Karpas-422 (cell line): ENCODE results near the gene C1QL4. TPM values are rescaled to one million over a fixed set of nuclear protein-coding genes. Genes with fewer than 3 reads are reported as not detected.
"Not testable (repeated sequence)": the region's sequence is repeated elsewhere in the genome, so short reads cannot be mapped to it uniquely, and the experiment has no call there.

Experiments
- DNase-seq: peaks from one replicate; pipeline ENCODE4 v3.0.0-alpha.2; 2015
- H2AFZ ChIP-seq: fragments of 200-600 bp; sonication (generic); 2 replicates; pipeline ENCODE4 v1.6.1; 2014; ENCODE audit warnings: antibody characterized with exemption, low read length, mixed read lengths
- H3K27ac ChIP-seq: fragments of 200-600 bp; sonication (generic); 2 replicates; pipeline ENCODE4 v1.5.1; 2014; ENCODE audit warnings: mild to moderate bottlenecking, low read length, moderate library complexity
- H3K27me3 ChIP-seq: fragments of 200-600 bp; sonication (generic); 2 replicates; pipeline ENCODE4 v1.6.1; 2014; ENCODE audit warnings: low read length, mixed read lengths
- H3K36me3 ChIP-seq: fragments of 200-600 bp; sonication (generic); 2 replicates; pipeline ENCODE4 v1.6.1; 2014; ENCODE audit warnings: low read length, mixed read lengths; ENCODE audit not compliant: insufficient read depth
- H3K4me1 ChIP-seq: fragments of 200-600 bp; sonication (generic); 2 replicates; pipeline ENCODE4 v1.6.1; 2014; ENCODE audit warnings: mild to moderate bottlenecking, low read length, mixed read lengths
- H3K4me2 ChIP-seq: fragments of 200-600 bp; sonication (generic); 2 replicates; pipeline ENCODE4 v1.6.1; 2014; ENCODE audit warnings: low read length, low read depth, mild to moderate bottlenecking; ENCODE audit not compliant: poor library complexity, severe bottlenecking
- H3K4me3 ChIP-seq: fragments of 200-600 bp; sonication (generic); 2 replicates; pipeline ENCODE4 v1.5.1; 2014; ENCODE audit warnings: mild to moderate bottlenecking, antibody characterized with exemption, low read length, mixed read lengths
- H3K79me2 ChIP-seq: fragments of 200-600 bp; sonication (generic); 2 replicates; pipeline ENCODE4 v1.6.1; 2014; ENCODE audit warnings: mild to moderate bottlenecking, low read length, mixed read lengths
- H3K9ac ChIP-seq: fragments of 200-600 bp; sonication (generic); 2 replicates; pipeline ENCODE4 v1.6.0; 2014; ENCODE audit warnings: low read length
- H3K9me2 ChIP-seq: fragments of 200-600 bp; sonication (generic), shearing (Covaris generic); replicated peaks from 2 replicates; pipeline ENCODE4 v1.6.0; 2014; ENCODE audit warnings: mild to moderate bottlenecking, low read length, moderate library complexity; ENCODE audit not compliant: insufficient read depth
- H3K9me3 ChIP-seq: fragments of 300-700, 200-600 bp; sonication (generic); 2 replicates; pipeline ENCODE4 v1.6.1; 2014; ENCODE audit warnings: low read length, mixed read lengths
- H4K20me1 ChIP-seq: fragments of 200-600 bp; sonication (generic); 2 replicates; pipeline ENCODE4 v1.6.1; 2014; ENCODE audit warnings: mild to moderate bottlenecking, antibody characterized with exemption, low read length, low read depth; ENCODE audit not compliant: insufficient read depth
- total RNA-seq: library from RNA; depleted of rRNA; stranded (reverse); fragments of >200 nt; shearing (Covaris generic); gene quantifications from 2 replicates; pipeline ENCODE4 v1.2.3, GENCODE V29; 2014; ENCODE audit warnings: low replicate concordance; rRNA removed

Gene C1QL4
- total RNA-seq = not detected in 2 replicates

DNA sequence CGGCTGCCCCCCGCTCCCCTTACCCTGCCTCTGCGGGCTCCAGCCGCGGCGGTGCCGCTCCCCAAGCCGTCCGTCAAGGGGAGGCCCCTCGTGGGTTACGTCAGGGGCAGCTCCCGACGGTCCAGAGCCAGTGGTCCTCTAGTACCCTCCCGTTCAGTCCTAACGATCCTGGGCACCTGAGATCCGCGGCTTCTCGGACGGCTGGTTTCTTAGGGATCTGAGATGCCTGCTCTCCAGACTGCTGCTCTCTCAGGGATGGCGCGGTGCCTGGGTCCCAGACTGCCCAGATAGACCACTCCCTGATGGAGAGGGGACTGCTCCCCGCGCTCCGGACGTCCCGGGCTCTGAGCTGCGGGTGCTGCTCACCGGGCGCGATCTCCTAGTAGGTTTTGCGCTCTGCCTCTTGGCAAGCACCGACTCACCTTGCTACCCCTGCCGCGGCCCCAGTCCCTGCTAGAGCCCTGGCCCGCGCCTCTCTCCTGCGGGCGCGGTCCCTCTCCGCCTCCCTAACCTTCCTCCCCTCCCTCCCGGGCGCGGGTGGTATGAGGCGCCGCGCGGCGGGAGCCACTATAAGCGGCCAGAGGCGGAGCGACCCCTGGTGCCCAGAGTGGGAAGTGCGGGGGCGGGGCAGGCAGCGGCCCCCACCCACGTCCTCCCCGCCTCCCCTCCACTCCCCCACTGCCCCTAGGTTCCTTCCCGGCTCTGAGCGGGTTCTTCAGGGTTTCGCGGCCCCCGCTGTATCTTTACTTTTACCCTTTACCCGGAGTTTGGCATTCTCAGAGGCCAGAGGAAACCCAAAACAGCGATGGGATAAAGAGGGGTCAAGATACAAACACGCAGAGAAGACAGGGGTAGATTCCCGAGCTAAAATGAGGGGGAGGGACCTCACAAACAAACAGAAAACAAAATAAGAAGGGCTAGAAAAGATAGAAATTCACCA is at the start of gene C1QL4:
C1QL4 (minus strand) TSS at position 544 of the 940 bp plus-strand sequence. CDS start 711 bp downstream, outside the sequence.
- no peaks in the 10 kb centered on the region for H3K36me3 ChIP-seq
- H4K20me1 ChIP-seq = no peaks in the 10 kb centered on the region
- peak within 1 kb of the TSS; percentile 44; the same call in 1 of the 2 replicates for H3K4me3 ChIP-seq
- no peak within 1 kb of the TSS for H3K27ac ChIP-seq
- peak within 1 kb of the TSS; percentile 50 for H3K9ac ChIP-seq
- H3K9me2 ChIP-seq = no peaks in the 10 kb centered on the region
- no peaks in the 10 kb centered on the region for H3K79me2 ChIP-seq
- H3K4me1 ChIP-seq = peaks cover 11% of the 10 kb centered on the region
- DNase-seq = peak; percentile 90
- peak within 1 kb of the TSS; percentile 89; the same call in 1 of the 2 replicates for H2AFZ ChIP-seq
- H3K9me3 ChIP-seq = no peaks in the 10 kb centered on the region
- H3K27me3 ChIP-seq = no peaks in the 10 kb centered on the region
- peak within 1 kb of the TSS; percentile 57 for H3K4me2 ChIP-seq

- not testable (repeated sequence) for H3K4me3 ChIP-seq, H3K4me1 ChIP-seq, H3K27me3 ChIP-seq, DNase-seq, H3K9ac ChIP-seq, H2AFZ ChIP-seq, H3K27ac ChIP-seq, H3K9me3 ChIP-seq, H3K9me2 ChIP-seq, H3K4me2 ChIP-seq
- peaks cover 95% of the 10 kb centered on the region for H3K79me2 ChIP-seq
- peaks cover 14% of the 10 kb centered on the region; the same call in 1 of the 2 replicates for H4K20me1 ChIP-seq
- peaks cover 11% of the 10 kb centered on the region for H3K36me3 ChIP-seq
These were observed 43.2 kb upstream of the C1QL4 start for GRCh38 chr12:49380184-49380583.

- Histone ChIP-seq H3K27ac (no peak overlapping the region), H3K36me3 (peaks cover 11% of the 10 kb centered on the region), H3K4me2 (no peak overlapping the region), H3K9me2 (no peaks in the 10 kb centered on the region), H3K27me3 (no peaks in the 10 kb centered on the region), H3K9me3 (no peaks in the 10 kb centered on the region), H3K4me1 (no peaks in the 10 kb centered on the region; the same call in 1 of the 2 replicates), H3K79me2 (peaks cover 96% of the 10 kb centered on the region), H4K20me1 (peaks cover 17% of the 10 kb centered on the region; the same call in 1 of the 2 replicates), H3K9ac (no peak overlapping the region), H2AFZ (no peak overlapping the region), H3K4me3 (no peak overlapping the region)
- DNase-seq = no peak
These were observed 40.4 kb upstream of the C1QL4 start for GRCh38 chr12:49377386-49377785.

DNA sequence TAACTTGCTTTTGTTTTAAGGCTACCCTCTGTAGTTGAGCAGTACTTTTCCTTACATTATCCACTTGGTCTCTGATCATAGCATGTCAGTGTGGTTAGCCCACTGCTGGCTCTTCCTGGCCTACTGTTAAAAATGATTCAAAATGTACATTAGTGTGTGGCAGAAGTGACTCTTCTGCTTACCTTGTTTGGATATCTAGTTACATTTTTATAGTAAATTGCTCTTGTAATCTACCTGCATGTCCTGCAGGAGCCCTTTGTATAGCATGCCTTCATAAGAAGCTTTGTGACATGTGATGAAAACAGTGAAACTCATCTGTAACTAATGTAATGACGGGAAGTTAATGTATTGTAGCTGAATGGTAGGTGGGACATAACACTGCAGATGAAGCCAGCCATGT is 38.4 kb upstream of the C1QL4 start:
- Histone ChIP-seq H3K9ac (no peak overlapping the region), H2AFZ (no peak overlapping the region), H3K27ac (no peak overlapping the region), H3K4me1 (peaks cover 11% of the 10 kb centered on the region), H3K27me3 (no peaks in the 10 kb centered on the region), H3K9me2 (no peaks in the 10 kb centered on the region), H3K36me3 (peaks cover 20% of the 10 kb centered on the region), H3K4me3 (no peak overlapping the region), H3K4me2 (no peak overlapping the region), H3K79me2 (peaks cover 96% of the 10 kb centered on the region), H3K9me3 (no peaks in the 10 kb centered on the region), H4K20me1 (0 out of 2 replicates have a peak, but pooled peaks cover 4% of the 10 kb centered on the region)
- no peak for DNase-seq

DNA sequence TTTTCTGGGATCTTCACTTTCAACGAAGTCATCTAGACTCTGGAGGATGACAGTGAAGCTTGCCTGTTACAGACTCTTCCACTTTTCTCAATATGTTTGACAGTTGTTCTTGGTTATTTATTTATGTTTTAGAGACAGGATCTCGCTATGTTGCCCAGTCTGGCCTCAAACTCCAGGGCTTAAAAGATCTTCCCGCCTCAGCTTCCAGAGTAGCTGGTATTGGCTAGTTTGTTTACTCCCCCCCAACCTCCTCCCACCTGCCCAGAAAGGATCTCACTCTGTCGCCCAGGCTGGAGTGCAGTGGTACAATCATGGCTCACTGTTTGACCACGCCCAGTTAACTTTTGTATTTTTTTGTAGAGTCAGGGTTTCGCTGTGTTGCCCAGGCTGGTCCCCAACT is 33.6 kb upstream of the C1QL4 start:
- no peak overlapping the region for H3K9ac ChIP-seq
- H3K9me3 ChIP-seq = no peaks in the 10 kb centered on the region
- no peak overlapping the region for H2AFZ ChIP-seq
- H3K4me3 ChIP-seq = no peak overlapping the region
- no peaks in the 10 kb centered on the region for H3K27me3 ChIP-seq
- peaks cover 4% of the 10 kb centered on the region; the same call in 1 of the 2 replicates for H4K20me1 ChIP-seq
- H3K4me1 ChIP-seq = peaks cover 37% of the 10 kb centered on the region
- no peaks in the 10 kb centered on the region for H3K9me2 ChIP-seq
- H3K36me3 ChIP-seq = peaks cover 20% of the 10 kb centered on the region
- DNase-seq = no peak
- peaks cover 80% of the 10 kb centered on the region for H3K79me2 ChIP-seq
- H3K27ac ChIP-seq = peak overlapping the region; percentile 88; the same call in 1 of the 2 replicates
- H3K4me2 ChIP-seq = no peak overlapping the region

- peaks cover 71% of the 10 kb centered on the region for H3K79me2 ChIP-seq
- H4K20me1 ChIP-seq = peaks cover 4% of the 10 kb centered on the region; the same call in 1 of the 2 replicates
- H2AFZ ChIP-seq = no peak overlapping the region
- H3K9ac ChIP-seq = peak overlapping the region; percentile 97
- DNase-seq = peak; percentile 70
- no peaks in the 10 kb centered on the region for H3K27me3 ChIP-seq
- peak overlapping the region; percentile 88 for H3K27ac ChIP-seq
- H3K9me3 ChIP-seq = no peaks in the 10 kb centered on the region
- peak overlapping the region; percentile 80 for H3K4me2 ChIP-seq
- peaks cover 37% of the 10 kb centered on the region for H3K4me1 ChIP-seq
- peaks cover 20% of the 10 kb centered on the region for H3K36me3 ChIP-seq
- no peaks in the 10 kb centered on the region for H3K9me2 ChIP-seq
- peak overlapping the region; percentile 66 for H3K4me3 ChIP-seq
These were observed 32.6 kb upstream of the C1QL4 start for GRCh38 chr12:49369411-49370145.

DNA sequence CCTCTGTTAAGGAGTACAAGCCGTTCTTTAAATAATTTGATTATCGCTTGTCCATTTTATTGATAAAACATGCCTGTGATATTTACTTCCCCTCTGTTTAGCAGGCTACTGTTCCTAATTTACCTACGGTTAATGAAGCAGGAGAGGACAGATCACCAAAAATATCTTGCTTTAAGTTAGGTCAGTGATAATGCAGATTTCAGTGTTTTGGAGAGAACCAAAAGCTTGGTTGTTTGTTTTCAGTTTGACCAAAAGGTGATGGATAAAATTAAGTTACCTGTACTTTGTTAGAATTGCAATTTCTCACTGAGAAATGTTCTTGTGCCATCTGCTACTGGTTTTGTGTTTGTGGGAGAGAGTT is 31.2 kb upstream of the C1QL4 start:
- Histone ChIP-seq H3K9me2 (no peaks in the 10 kb centered on the region), H3K79me2 (peaks cover 57% of the 10 kb centered on the region), H3K27me3 (no peaks in the 10 kb centered on the region), H3K9me3 (no peaks in the 10 kb centered on the region), H3K4me2 (peak overlapping the region; percentile 80), H3K4me1 (peaks cover 37% of the 10 kb centered on the region), H3K36me3 (peaks cover 15% of the 10 kb centered on the region), H3K9ac (peak overlapping the region; percentile 97), H3K27ac (peak overlapping the region; percentile 88), H3K4me3 (peak overlapping the region; percentile 66), H4K20me1 (no peaks in the 10 kb centered on the region; the same call in 1 of the 2 replicates), H2AFZ (no peak overlapping the region)
- peak; percentile 67 for DNase-seq
